HUES48 (cell line): Measurements from ENCODE around the gene GTF2H1.

ENCODE experiments used
- H3K27ac ChIP-seq: one replicate; pipeline ENCODE4 v1.7.0; 2013; ENCODE audit warnings: low read depth, low read length, inconsistent platforms
- H3K27me3 ChIP-seq: 2 replicates; pipeline ENCODE4 v1.6.1; 2013; ENCODE audit warnings: mild to moderate bottlenecking, low read length; ENCODE audit not compliant: control insufficient read depth, insufficient read depth
- H3K36me3 ChIP-seq: 2 replicates; pipeline ENCODE4 v1.6.1; 2013; ENCODE audit warnings: low read length; ENCODE audit not compliant: control insufficient read depth, insufficient read depth
- H3K4me1 ChIP-seq: 2 replicates; pipeline ENCODE4 v1.6.1; 2013; ENCODE audit warnings: mild to moderate bottlenecking, low read length; ENCODE audit not compliant: control insufficient read depth, insufficient read depth
- H3K4me3 ChIP-seq: 2 replicates; pipeline ENCODE4 v1.5.1; 2013; ENCODE audit warnings: mild to moderate bottlenecking, low read depth, low read length
- H3K9ac ChIP-seq: 2 replicates; pipeline ENCODE4 v1.6.1; 2013; ENCODE audit warnings: mild to moderate bottlenecking, low read depth, low read length, moderate library complexity
- H3K9me3 ChIP-seq: 2 replicates; pipeline ENCODE4 v1.6.1; 2013; ENCODE audit warnings: low read length; ENCODE audit not compliant: control insufficient read depth, insufficient read depth

Gene GTF2H1

GRCh38 chr11:18307461-18308139 is 14.8 kb upstream of the GTF2H1 start:
- H3K4me1 ChIP-seq: no peaks in the 10 kb centered on the region
- H3K4me3 ChIP-seq: no peak overlapping the region
- H3K9me3 ChIP-seq: no peaks in the 10 kb centered on the region
- H3K27me3 ChIP-seq: no peaks in the 10 kb centered on the region
- no peak overlapping the region for H3K9ac ChIP-seq
- H3K27ac ChIP-seq: no peak overlapping the region
- peaks cover 95% of the 10 kb centered on the region for H3K36me3 ChIP-seq

- Histone ChIP-seq H3K9me3 (no peaks in the 10 kb centered on the region), H3K27me3 (no peaks in the 10 kb centered on the region), H3K4me3 (no peak overlapping the region), H3K27ac (no peak overlapping the region), H3K36me3 (peaks cover 91% of the 10 kb centered on the region), H3K4me1 (no peaks in the 10 kb centered on the region), H3K9ac (no peak overlapping the region)
Observed at GRCh38 chr11:18308242-18308641, 14.1 kb upstream of the GTF2H1 start.

GRCh38 chr11:18309691-18310090 is 12.7 kb upstream of the GTF2H1 start:
- Histone ChIP-seq H3K4me1 (no peaks in the 10 kb centered on the region), H3K9me3 (no peaks in the 10 kb centered on the region), H3K36me3 (peaks cover 78% of the 10 kb centered on the region), H3K27me3 (no peaks in the 10 kb centered on the region), H3K9ac (no peak overlapping the region), H3K4me3 (no peak overlapping the region), H3K27ac (no peak overlapping the region)

GRCh38 chr11:18310800-18311340 is 11.5 kb upstream of the GTF2H1 start:
- no peaks in the 10 kb centered on the region for H3K4me1 ChIP-seq
- H3K27ac ChIP-seq: no peak overlapping the region

GRCh38 chr11:18312012-18312411 is 10.4 kb upstream of the GTF2H1 start:
- Histone ChIP-seq H3K4me1 (no peaks in the 10 kb centered on the region), H3K27me3 (no peaks in the 10 kb centered on the region), H3K4me3 (no peak overlapping the region), H3K27ac (no peak overlapping the region), H3K9ac (no peak overlapping the region), H3K9me3 (no peaks in the 10 kb centered on the region), H3K36me3 (peaks cover 72% of the 10 kb centered on the region)

More at GRCh38 chr11:18310800-18311340, 11.5 kb upstream of the GTF2H1 start:
- Histone ChIP-seq H3K9me3 (no peaks in the 10 kb centered on the region), H3K36me3 (peaks cover 75% of the 10 kb centered on the region), H3K9ac (no peak overlapping the region), H3K27me3 (no peaks in the 10 kb centered on the region), H3K4me3 (no peak overlapping the region)

GRCh38 chr11:18312663-18313420 is 9.5 kb upstream of the GTF2H1 start:
- Histone ChIP-seq H3K36me3 (peaks cover 63% of the 10 kb centered on the region), H3K9me3 (no peaks in the 10 kb centered on the region), H3K27me3 (no peaks in the 10 kb centered on the region), H3K4me1 (no peaks in the 10 kb centered on the region), H3K4me3 (no peak overlapping the region), H3K27ac (no peak overlapping the region), H3K9ac (no peak overlapping the region)

- Histone ChIP-seq H3K36me3 (peaks cover 50% of the 10 kb centered on the region), H3K4me1 (no peaks in the 10 kb centered on the region), H3K9me3 (no peaks in the 10 kb centered on the region), H3K27ac (no peak overlapping the region), H3K9ac (no peak overlapping the region), H3K27me3 (no peaks in the 10 kb centered on the region), H3K4me3 (no peak overlapping the region)
Observed at GRCh38 chr11:18313965-18314763, 8.2 kb upstream of the GTF2H1 start.

GRCh38 chr11:18314784-18315523 is 7.4 kb upstream of the GTF2H1 start:
- Histone ChIP-seq H3K4me3 (no peak overlapping the region), H3K27ac (no peak overlapping the region), H3K27me3 (no peaks in the 10 kb centered on the region), H3K36me3 (peaks cover 42% of the 10 kb centered on the region), H3K9me3 (no peaks in the 10 kb centered on the region), H3K9ac (no peak overlapping the region), H3K4me1 (peaks cover under 1% of the 10 kb centered on the region; the same call in 1 of the 2 replicates)

- H3K4me3 ChIP-seq: no peak overlapping the region
- H3K4me1 ChIP-seq: peaks cover 6% of the 10 kb centered on the region; the same call in 1 of the 2 replicates
- no peaks in the 10 kb centered on the region for H3K9me3 ChIP-seq
- no peak overlapping the region for H3K9ac ChIP-seq
- H3K27me3 ChIP-seq: no peaks in the 10 kb centered on the region
- no peak overlapping the region for H3K27ac ChIP-seq
- peaks cover 33% of the 10 kb centered on the region for H3K36me3 ChIP-seq
Observed at GRCh38 chr11:18315893-18316292, 6.5 kb upstream of the GTF2H1 start.

GRCh38 chr11:18317551-18317950 is 4.8 kb upstream of the GTF2H1 start:
- Histone ChIP-seq H3K36me3 (peaks cover 20% of the 10 kb centered on the region), H3K27ac (no peak overlapping the region), H3K9ac (no peak overlapping the region), H3K4me3 (no peak overlapping the region), H3K4me1 (peaks cover 6% of the 10 kb centered on the region; the same call in 1 of the 2 replicates), H3K9me3 (no peaks in the 10 kb centered on the region), H3K27me3 (no peaks in the 10 kb centered on the region)
